H1 (cell line): ENCODE results near the gene APOO. TPM values are rescaled to one million over a fixed set of nuclear protein-coding genes. Genes with fewer than 3 reads are reported as not detected.

Source experiments
- CTCF ChIA-PET: fragments of 300-600 bp; sonication (Branson Sonifier 250); formaldehyde crosslinking; loops from one replicate; lab custom pipeline; 2021; ENCODE audit not compliant: partially characterized antibody; lab: Charles Lee
- POLR2A ChIA-PET: fragments of 300-600 bp; sonication (Branson Sonifier 250); formaldehyde crosslinking; loops from one replicate; lab custom pipeline; 2021; ENCODE audit warnings: inconsistent platforms; ENCODE audit not compliant: partially characterized antibody; lab: Charles Lee
- DNase-seq, 2 experiments: peaks; one replicate each; pipeline versions ENCODE4 v3.0.0 to v3.0.0-alpha.2; 2010 to 2022; ENCODE audit warnings: low spot score in 2 of 2, low read depth in 1 of 2, mixed read lengths in 1 of 2
- FAIRE-seq: peaks from 2 replicates; lab custom pipeline; 2011; peaks lifted over from hg19 to GRCh38; lab: Jason Lieb, UNC
- H2AFZ ChIP-seq: 2 replicates; pipeline ENCODE4 v1.8.1; 2012; ENCODE audit warnings: low read length, inconsistent platforms
- H2AK5ac ChIP-seq: 2 replicates; pipeline ENCODE4 v1.6.1; 2013; ENCODE audit warnings: low read depth, low read length
- H2BK120ac ChIP-seq: replicated peaks from 2 replicates; pipeline ENCODE3; 2013; ENCODE audit warnings: low read depth, low read length, inconsistent platforms
- H2BK12ac ChIP-seq: 2 replicates; pipeline ENCODE4 v1.6.1; 2013; ENCODE audit warnings: low read depth, low read length
- H2BK15ac ChIP-seq: 2 replicates; pipeline ENCODE4 v1.6.1; 2013; ENCODE audit warnings: low read length
- H2BK20ac ChIP-seq: 2 replicates; pipeline ENCODE4 v1.6.1; 2013; ENCODE audit warnings: low read length
- H2BK5ac ChIP-seq: 2 replicates; pipeline ENCODE4 v1.6.1; 2013; ENCODE audit warnings: low read depth, low read length
- H3K14ac ChIP-seq: 2 replicates; pipeline ENCODE4 v1.6.1; 2013; ENCODE audit warnings: inconsistent platforms; ENCODE audit not compliant: insufficient read length
- H3K18ac ChIP-seq: 2 replicates; pipeline ENCODE4 v1.6.1; 2013; ENCODE audit warnings: low read length; ENCODE audit errors: extremely low read depth
- H3K23ac ChIP-seq: 2 replicates; pipeline ENCODE4 v1.6.1; 2013; ENCODE audit warnings: inconsistent platforms; ENCODE audit not compliant: insufficient read length
- H3K23me2 ChIP-seq: 2 replicates; pipeline ENCODE4 v1.6.1; 2013; ENCODE audit warnings: low read depth, low read length
- H3K27ac ChIP-seq: 2 replicates; pipeline ENCODE4 v1.6.1; 2011; ENCODE audit warnings: low read depth, low read length, inconsistent platforms
- H3K27me3 ChIP-seq, 4 experiments: replicated peaks in 1 of 4; 1 replicate in 1 of 4; 2 replicates in 3 of 4; pipeline versions ENCODE4 v1.6.1 to v1.8.1; 2011 to 2013; ENCODE audit warnings: low read length in 3 of 4, mild to moderate bottlenecking in 3 of 4, inconsistent platforms in 2 of 4, mixed read lengths in 2 of 4, moderate library complexity in 1 of 4; ENCODE audit not compliant: control insufficient read depth in 3 of 4, insufficient read depth in 3 of 4; ENCODE audit errors: extremely low read depth in 1 of 4
- H3K36me3 ChIP-seq, 4 experiments: 2 replicates each; pipeline versions ENCODE4 v1.6.1 to v1.8.1; 2011 to 2013; ENCODE audit warnings: mild to moderate bottlenecking in 4 of 4, low read length in 3 of 4, moderate library complexity in 2 of 4, control low read depth in 1 of 4, inconsistent platforms in 1 of 4; ENCODE audit not compliant: insufficient read depth in 4 of 4, control insufficient read depth in 2 of 4
- H3K4ac ChIP-seq: replicated peaks from 2 replicates; pipeline ENCODE3; 2013; ENCODE audit warnings: low read length, low read depth, mixed read lengths, inconsistent platforms; ENCODE audit not compliant: insufficient read length
- H3K4me1 ChIP-seq, 4 experiments: replicated peaks in 1 of 4; 1 replicate in 1 of 4; 2 replicates in 3 of 4; pipeline versions ENCODE4 v1.6.1 to v1.8.1; 2011 to 2013; ENCODE audit warnings: low read length in 3 of 4, inconsistent platforms in 2 of 4, mixed read lengths in 1 of 4; ENCODE audit not compliant: insufficient read depth in 4 of 4, control insufficient read depth in 3 of 4
- H3K4me2 ChIP-seq, 2 experiments: 2 replicates each; pipeline versions ENCODE4 v1.6.1 to v1.8.1; 2011 to 2013; ENCODE audit warnings: low read depth in 2 of 2, low read length in 2 of 2, control low read depth in 1 of 2, inconsistent platforms in 1 of 2, mild to moderate bottlenecking in 1 of 2; ENCODE audit not compliant: insufficient read depth in 1 of 2
- H3K4me3 ChIP-seq, 4 experiments: fragments of 200-600, 300-600 bp in 1 of 4; sonication (generic), shearing (Covaris generic), sonication (Bioruptor Twin) in 1 of 4; 2 replicates each; pipeline versions ENCODE4 v1.5.1 to v1.8.1; 2011 to 2016; ENCODE audit warnings: low read length in 4 of 4, low read depth in 3 of 4, control low read depth in 2 of 4, inconsistent platforms in 2 of 4, mild to moderate bottlenecking in 2 of 4, mixed read lengths in 1 of 4, moderate library complexity in 1 of 4; ENCODE audit not compliant: insufficient read depth in 2 of 4; ENCODE audit errors: extremely low read depth in 1 of 4
- H3K56ac ChIP-seq: replicated peaks from 2 replicates; pipeline ENCODE3; 2013; ENCODE audit warnings: low read depth, mild to moderate bottlenecking, mixed read lengths, low read length, inconsistent platforms; ENCODE audit not compliant: insufficient read length
- H3K79me1 ChIP-seq: 2 replicates; pipeline ENCODE4 v1.6.1; 2013; ENCODE audit warnings: low read depth, low read length, control low read depth
- H3K79me2 ChIP-seq, 2 experiments: 2 replicates each; pipeline versions ENCODE4 v1.6.1 to v1.8.1; 2012 to 2013; ENCODE audit warnings: low read length in 2 of 2, mild to moderate bottlenecking in 2 of 2, inconsistent platforms in 1 of 2; ENCODE audit not compliant: insufficient read depth in 2 of 2, control insufficient read depth in 1 of 2
- H3K9ac ChIP-seq, 4 experiments: replicated peaks in 1 of 4; 1 replicate in 1 of 4; 2 replicates in 3 of 4; pipeline versions ENCODE4 v1.6.1 to v1.8.1; 2011 to 2013; ENCODE audit warnings: low read depth in 3 of 4, low read length in 3 of 4, control low read depth in 2 of 4, mild to moderate bottlenecking in 2 of 4, moderate library complexity in 2 of 4, inconsistent platforms in 1 of 4; ENCODE audit errors: extremely low read depth in 1 of 4
- H3K9me3 ChIP-seq, 2 experiments: 2 replicates each; pipeline versions ENCODE4 v1.6.1 to v1.8.1; 2012 to 2013; ENCODE audit warnings: mild to moderate bottlenecking in 2 of 2, moderate library complexity in 2 of 2, control low read depth in 1 of 2, inconsistent platforms in 1 of 2, low read depth in 1 of 2, low read length in 1 of 2, mixed read lengths in 1 of 2; ENCODE audit not compliant: insufficient read depth in 2 of 2
- H4K20me1 ChIP-seq, 2 experiments: replicated peaks in 1 of 2; 2 replicates each; pipeline versions ENCODE3 to v1.8.1; 2011 to 2013; ENCODE audit warnings: inconsistent platforms in 2 of 2, low read length in 2 of 2, mild to moderate bottlenecking in 1 of 2; ENCODE audit not compliant: insufficient read depth in 2 of 2, control insufficient read depth in 1 of 2
- H4K5ac ChIP-seq: 2 replicates; pipeline ENCODE4 v1.6.1; 2013; ENCODE audit warnings: low read length, low read depth, mixed read lengths, inconsistent platforms; ENCODE audit not compliant: insufficient read length
- H4K8ac ChIP-seq: 2 replicates; pipeline ENCODE4 v1.8.0; 2013; ENCODE audit warnings: mild to moderate bottlenecking, moderate library complexity, low read length, inconsistent platforms; ENCODE audit not compliant: insufficient read depth; ENCODE audit errors: extremely low read depth
- H4K91ac ChIP-seq: replicated peaks from 2 replicates; pipeline ENCODE3; 2013; ENCODE audit warnings: low read length, mixed read lengths, inconsistent platforms; ENCODE audit not compliant: insufficient read length
- ATF2 ChIP-seq: IDR thresholded peaks from 2 replicates; pipeline ENCODE4 v1.6.1; 2012; ENCODE audit warnings: low read length, inconsistent platforms
- CREB1 ChIP-seq: IDR thresholded peaks from 2 replicates; pipeline ENCODE4 v1.6.1; 2012; ENCODE audit warnings: inconsistent platforms
- E2F6 ChIP-seq: IDR thresholded peaks from 2 replicates; pipeline ENCODE4 v1.6.1; 2012; ENCODE audit warnings: inconsistent platforms
- FOSL1 ChIP-seq: IDR thresholded peaks from 2 replicates; pipeline ENCODE4 v1.6.1; 2011; ENCODE audit warnings: mild to moderate bottlenecking, low read depth, low read length, moderate library complexity; ENCODE audit not compliant: insufficient read depth
- HDAC2 ChIP-seq, 2 experiments: fragments of 300-600 bp in 1 of 2; sonication (generic) in 1 of 2; IDR thresholded peaks; 2 replicates each; pipeline ENCODE4 v1.6.1; 2011 to 2012; ENCODE audit warnings: low read depth in 2 of 2, low read length in 2 of 2, mild to moderate bottlenecking in 2 of 2, moderate library complexity in 2 of 2, borderline replicate concordance in 1 of 2, inconsistent platforms in 1 of 2
- JUN ChIP-seq: IDR thresholded peaks from 2 replicates; pipeline ENCODE4 v1.6.1; 2011; ENCODE audit warnings: low read depth, mild to moderate bottlenecking, improper control_type of control experiment, low read length
- NRF1 ChIP-seq: IDR thresholded peaks from 2 replicates; pipeline ENCODE4 v1.6.1; 2011; ENCODE audit warnings: mild to moderate bottlenecking, low read depth, low read length, improper control_type of control experiment
- PHF8 ChIP-seq: fragments of 200-600 bp; sonication (generic); conservative IDR thresholded peaks from 2 replicates; pipeline ENCODE4 v1.7.1; 2012; ENCODE audit warnings: low read depth, mild to moderate bottlenecking, inconsistent platforms, low read length, moderate library complexity
- SRF ChIP-seq: IDR thresholded peaks from 2 replicates; pipeline ENCODE4 v1.6.1; 2011; ENCODE audit warnings: mild to moderate bottlenecking, low read depth, low read length, moderate library complexity
- YY1 ChIP-seq: IDR thresholded peaks from 2 replicates; pipeline ENCODE4 v1.6.1; 2011; ENCODE audit warnings: low read depth, mild to moderate bottlenecking, low read length
- WGBS, 2 experiments: shearing (Covaris generic) in 1 of 2; methylation state at CpG; one replicate each; pipeline versions ENCODE4 v1.1.6 to v1.1.7; 2013 to 2015; ENCODE audit warnings: low lambda C conversion rate in 2 of 2, mixed read lengths in 2 of 2, inconsistent platforms in 1 of 2, low coverage in 1 of 2, missing lambda C conversion rate in 1 of 2; ENCODE audit not compliant: insufficient replicate concordance in 2 of 2, insufficient coverage in 1 of 2, insufficient read length in 1 of 2; ENCODE audit errors: extremely low coverage in 1 of 2, missing lambda C conversion rate in 1 of 2; 5-methylcytosine and 5-hydroxymethylcytosine counted together
- polyA plus RNA-seq, 7 experiments: library from polyadenylated mRNA; depleted of rRNA in 3 of 7; stranded (reverse) in 5 of 7; unstranded in 2 of 7; fragments of >200 nt in 5 of 7; fragments of 200-250 nt in 2 of 7; gene quantifications; 1 replicate in 5 of 7; 2 replicates in 1 of 7; 4 replicates in 1 of 7; pipeline versions ENCODE4 v1.2.1 to v1.2.3, GENCODE V29; 2011 to 2013; ENCODE audit warnings: missing spikeins in 2 of 7, mixed read lengths in 2 of 7
- total RNA-seq: library from RNA; stranded (reverse); fragmentation: NEBNext Ultra II Directional; extraction: Animal tissue kit (Norgen Biotek cat#: 25700); gene quantifications from 2 replicates; pipeline ENCODE4 v1.2.1, GENCODE V29; 2021

The APOO gene
- total and polyA plus RNA-seq, 2 of the 8 experiments (the other 6 are each of a cell fraction or from before 2014, with no cell fraction given), result 25.7 to 45.0 TPM

DNA sequence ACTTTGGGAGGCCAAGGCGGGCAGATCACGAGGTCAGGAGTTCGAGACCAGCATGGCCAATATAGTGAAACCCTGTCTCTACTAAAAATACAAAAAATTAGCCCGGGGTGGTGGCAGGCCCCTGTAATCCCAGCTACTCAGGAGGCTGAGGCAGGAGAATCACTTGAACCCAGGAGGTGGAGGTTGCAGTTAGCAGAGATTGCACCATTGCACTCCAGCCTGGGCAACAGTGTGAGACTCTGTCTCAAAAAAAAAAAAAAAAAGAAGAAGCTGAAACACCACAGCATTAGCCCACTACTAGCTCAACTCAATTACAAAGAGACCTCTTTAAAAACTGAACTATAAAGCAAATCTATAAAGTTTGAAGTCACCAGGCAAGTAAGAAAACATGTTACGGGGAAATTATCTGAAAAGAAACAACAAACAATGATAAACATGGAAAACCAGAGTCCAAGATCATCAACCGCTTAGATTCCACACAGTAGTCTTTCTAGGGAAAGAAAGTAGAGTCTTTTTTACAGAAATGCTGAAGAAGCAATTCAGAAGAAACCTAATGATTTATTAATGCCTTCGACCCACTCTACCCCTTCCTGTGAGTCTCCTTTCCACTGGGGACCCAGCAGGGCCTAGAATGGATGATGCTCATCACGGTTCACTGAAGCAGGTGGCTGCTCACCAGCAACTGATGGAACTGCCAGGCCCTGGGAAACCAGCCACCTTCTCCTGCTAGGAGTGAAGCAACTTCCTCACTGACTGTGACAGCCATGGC is 118.2 kb downstream of the APOO start:
- H3K4me1 ChIP-seq, result peaks cover 0 to 3% (median 0%) of the 10 kb centered on the region in 4 experiments; a peak in 1 of 7 replicates
- no peak overlapping the region for H4K8ac ChIP-seq
- H3K4ac ChIP-seq, result no peak overlapping the region
- no peak overlapping the region for H3K56ac ChIP-seq
- H3K27me3 ChIP-seq, result no peaks in the 10 kb centered on the region
- no peak for DNase-seq
- WGBS, 2 experiments, result 92% methylated on average over 6 of the region's 8 CpGs; no CpG with 5 or more reads in 1 of the 2 experiments
- no peak overlapping the region for H2BK5ac ChIP-seq
- H2AK5ac ChIP-seq, result no peak overlapping the region
- H2BK15ac ChIP-seq, result no peak overlapping the region
- H2AFZ ChIP-seq, result no peak overlapping the region
- no peak overlapping the region for H3K4me3 ChIP-seq
- no peak overlapping the region for H4K91ac ChIP-seq
- CTCF ChIA-PET, result interaction anchor here (0.7 kb wide), 1 partner anchor 11 kb away, joined by 3 read pairs; no protein-coding TSS in a partner anchor
- H2BK20ac ChIP-seq, result no peak overlapping the region
- H3K79me1 ChIP-seq, result no peaks in the 10 kb centered on the region
- no peak overlapping the region for H3K18ac ChIP-seq
- no peak overlapping the region for H4K5ac ChIP-seq
- H3K23ac ChIP-seq, result no peak overlapping the region
- H2BK12ac ChIP-seq, result no peak overlapping the region
- no peaks in the 10 kb centered on the region for H3K9me3 ChIP-seq
- no peaks in the 10 kb centered on the region for H3K23me2 ChIP-seq
- no peak for FAIRE-seq
- peaks cover 0 to 8% (median 0%) of the 10 kb centered on the region in 4 experiments; a peak in 1 of 8 replicates for H3K36me3 ChIP-seq
- no peak overlapping the region for H2BK120ac ChIP-seq
- no peaks in the 10 kb centered on the region for H4K20me1 ChIP-seq
- H3K79me2 ChIP-seq, result no peaks in the 10 kb centered on the region
- no peak overlapping the region for H3K27ac ChIP-seq
- H3K4me2 ChIP-seq, result no peak overlapping the region
- no peak overlapping the region for H3K14ac ChIP-seq
- H3K9ac ChIP-seq, result no peak overlapping the region
- POLR2A ChIA-PET, result no interaction called here
- no peak for TF ChIP-seq NRF1
- TF ChIP-seq YY1, result no peak
- no peak for TF ChIP-seq E2F6
- TF ChIP-seq PHF8, result no peak
- no peak for TF ChIP-seq SRF
- TF ChIP-seq JUN, result no peak
- TF ChIP-seq CREB1, result no peak
- TF ChIP-seq ATF2, result no peak
- TF ChIP-seq HDAC2 (IDR thresholded peaks at IDR 0.05; ENCODE audit: borderline replicate concordance in 1 of 2, low read depth in 2 of 2, low read length in 2 of 2), result no peak
- no peak for TF ChIP-seq FOSL1
